Dedifferentiated amniotic fluid mesenchymal stem cell (primary cell): ENCODE measurements around the gene TMEM109.
"Not testable (repeated sequence)": the region's sequence is repeated elsewhere in the genome, so short reads cannot be mapped to it uniquely, and the experiment has no call there.

Experiments
- DNase-seq: peaks from one replicate; pipeline ENCODE4 v3.0.0-alpha.2; 2016; ENCODE audit errors: extremely low spot score

TMEM109 gene

GRCh38 chr11:60878245-60879101 is 35.5 kb upstream of the TMEM109 start:
- no peak for DNase-seq

DNA sequence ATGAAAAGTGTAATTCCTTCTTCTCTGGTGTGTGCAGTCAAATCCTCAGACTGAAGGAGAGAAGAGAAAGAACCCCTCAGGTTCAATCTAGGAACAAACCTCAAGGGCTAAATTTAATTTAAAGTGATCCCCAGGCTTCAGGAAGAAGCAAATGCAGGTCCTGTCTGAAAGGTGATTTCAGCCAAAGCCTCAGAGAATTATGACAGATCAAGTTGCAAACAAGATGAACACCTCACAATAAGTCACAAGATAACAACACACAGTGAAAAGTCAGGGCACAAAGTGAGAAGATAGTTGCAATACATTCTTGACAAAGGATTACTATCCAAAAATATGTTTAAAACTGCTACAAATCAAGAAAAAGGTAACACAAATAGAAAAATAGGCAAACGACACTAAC is 34.9 kb upstream of the TMEM109 start:
- DNase-seq, result no peak

- DNase-seq, result no peak
These were observed 33.9 kb upstream of the TMEM109 start for GRCh38 chr11:60879971-60880588.

- DNase-seq, result no peak
These were observed 33.2 kb upstream of the TMEM109 start for GRCh38 chr11:60880643-60881282.

DNA sequence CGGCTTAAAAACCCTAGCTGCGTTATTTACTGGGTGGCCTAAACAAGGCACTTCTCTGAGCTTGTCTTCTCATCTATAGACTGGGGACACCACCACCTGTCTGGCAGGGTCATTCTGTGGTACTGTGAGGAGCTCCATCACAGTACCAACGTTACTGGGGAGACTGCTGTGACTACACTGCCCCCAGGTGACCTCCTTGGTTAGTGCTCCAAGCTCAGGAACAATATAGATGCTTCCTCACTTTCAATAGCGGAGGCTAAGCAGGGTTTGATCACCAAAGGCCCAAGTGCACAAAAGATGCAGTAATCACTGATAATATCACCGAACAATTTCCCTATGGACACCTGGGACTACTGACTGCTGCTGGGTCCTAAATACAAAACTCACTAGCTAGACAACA is 26.4 kb upstream of the TMEM109 start:
- DNase-seq, result no peak

DNA sequence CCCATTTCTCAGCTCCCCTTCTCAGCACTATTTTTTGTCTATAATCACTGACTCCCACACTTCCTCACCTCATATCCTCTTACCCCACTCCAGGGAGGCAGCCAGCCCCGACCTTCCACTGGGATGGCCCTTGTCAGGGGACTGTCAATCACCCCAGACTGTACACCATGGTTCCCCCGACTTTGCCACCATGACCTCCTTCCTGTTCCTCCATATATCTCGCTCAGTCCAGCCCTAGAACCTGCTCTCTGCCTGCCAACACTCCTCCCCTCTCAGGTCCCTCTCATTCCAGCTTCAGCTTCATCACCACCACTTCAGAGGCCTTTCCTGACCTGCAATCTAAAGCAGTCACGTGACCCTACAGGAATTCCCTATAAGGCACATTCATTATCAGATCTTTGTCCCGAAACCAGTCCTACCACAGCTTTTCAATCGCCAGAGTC is 24.1 kb upstream of the TMEM109 start:
- no peak for DNase-seq

GRCh38 chr11:60890696-60891095 is 23.3 kb upstream of the TMEM109 start:
- no peak for DNase-seq

- DNase-seq, result no peak
These were observed 22.7 kb upstream of the TMEM109 start for GRCh38 chr11:60891103-60891741.

DNA sequence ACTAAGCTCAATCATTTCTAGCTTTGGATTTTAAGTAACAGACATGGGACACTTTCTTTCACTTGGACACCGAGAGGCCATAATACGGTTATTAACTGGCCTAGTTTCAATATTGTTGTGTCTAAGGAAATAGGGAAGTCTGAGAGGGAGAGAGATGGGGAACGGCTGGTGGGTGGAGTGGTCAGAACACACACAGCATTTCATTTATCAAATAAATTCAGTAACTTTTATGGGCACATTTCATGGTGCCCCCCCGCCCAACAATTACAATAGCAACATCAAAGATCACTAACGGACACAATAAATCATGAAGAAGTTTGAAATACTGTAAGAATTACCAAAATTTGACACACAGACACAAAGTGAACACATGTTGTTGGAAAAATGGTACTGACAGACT is 18.3 kb upstream of the TMEM109 start:
- no peak for DNase-seq

- no peak for DNase-seq
These were observed 16.5 kb upstream of the TMEM109 start for GRCh38 chr11:60897496-60897895.

DNA sequence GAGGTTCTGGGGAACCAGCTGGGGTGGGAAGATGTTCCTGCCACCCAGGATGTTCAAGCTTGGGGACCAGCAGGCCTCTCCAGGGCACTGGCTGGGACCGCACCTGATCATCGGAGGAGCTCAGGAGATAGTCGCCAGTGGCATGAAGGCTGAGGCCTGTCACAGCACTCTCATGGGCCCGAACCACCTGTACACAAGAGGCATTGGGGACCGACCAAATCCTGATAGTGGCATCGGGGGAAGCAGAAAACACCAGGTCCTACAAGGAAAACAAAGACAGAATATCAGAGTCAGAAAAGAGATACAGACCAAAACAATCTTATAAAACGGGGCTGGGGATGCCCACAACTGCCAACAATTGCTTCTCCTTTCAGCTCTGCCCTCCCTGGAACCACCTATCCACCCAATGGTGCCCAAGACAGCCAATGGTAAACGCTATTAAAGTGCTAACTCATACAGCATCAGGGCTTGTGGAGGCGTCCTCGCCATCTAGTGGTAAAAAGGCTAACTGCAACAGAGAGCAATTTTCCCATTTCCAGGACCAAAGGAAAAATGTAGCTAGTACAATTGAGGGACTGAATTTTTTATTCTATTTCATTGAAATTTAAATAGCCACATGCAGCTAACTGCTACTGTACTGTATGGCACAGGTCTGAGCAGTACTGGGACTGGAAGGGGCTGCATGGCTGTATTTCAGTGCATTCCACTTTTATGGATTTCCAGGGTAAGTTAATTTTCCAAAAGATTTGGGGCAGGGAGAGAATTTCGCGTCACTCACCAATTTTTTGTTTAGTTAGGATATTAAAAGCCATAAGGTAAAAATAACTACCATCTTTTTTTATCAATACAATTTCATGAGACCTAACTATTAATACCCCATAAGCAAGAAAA is 14.7 kb upstream of the TMEM109 start:
- DNase-seq, result peak; percentile 81

DNA sequence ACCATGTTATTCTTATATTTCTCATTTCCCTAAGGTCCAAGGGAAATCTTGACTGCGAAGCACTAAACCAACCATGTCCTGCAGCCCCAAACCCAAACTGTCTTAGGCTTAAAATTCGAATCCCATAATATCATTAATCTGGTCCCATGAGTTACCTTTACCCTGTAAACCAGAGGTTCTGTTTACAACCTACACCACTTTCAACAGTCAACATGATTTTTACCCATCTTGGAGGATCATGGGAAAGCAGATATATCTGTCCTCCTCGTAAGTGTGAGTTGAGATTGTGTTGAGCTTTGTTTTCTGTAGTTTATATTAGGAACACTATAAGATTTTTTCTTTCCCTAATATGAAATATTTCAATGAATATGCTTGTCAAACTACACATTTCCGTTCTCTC is 14.0 kb upstream of the TMEM109 start:
- DNase-seq, result no peak

- DNase-seq, result no peak
These were observed 13.1 kb upstream of the TMEM109 start for GRCh38 chr11:60900673-60901404.

- DNase-seq, result no peak
These were observed 11.3 kb upstream of the TMEM109 start for GRCh38 chr11:60902625-60903024.

DNA sequence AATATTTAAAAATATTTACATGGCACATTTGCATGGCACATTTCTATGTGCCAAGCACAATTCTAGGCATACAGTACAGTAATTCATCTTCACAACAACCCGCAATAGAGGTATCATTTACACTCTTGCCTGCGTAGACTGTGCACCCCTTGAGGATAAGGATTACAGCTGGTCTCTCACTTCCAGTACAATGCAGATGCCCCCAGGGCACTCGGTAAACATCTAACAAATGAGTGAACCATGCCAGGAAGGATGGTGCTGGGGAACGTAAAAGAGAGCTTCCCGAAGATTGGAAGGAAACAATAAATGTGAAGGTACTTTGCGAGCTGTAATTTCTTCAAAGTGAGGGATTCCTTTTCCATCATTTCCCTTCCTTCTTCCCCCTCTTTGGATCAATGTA is 8.9 kb upstream of the TMEM109 start:
- DNase-seq, result no peak

GRCh38 chr11:60905551-60906113 is 8.3 kb upstream of the TMEM109 start:
- DNase-seq, result no peak

DNA sequence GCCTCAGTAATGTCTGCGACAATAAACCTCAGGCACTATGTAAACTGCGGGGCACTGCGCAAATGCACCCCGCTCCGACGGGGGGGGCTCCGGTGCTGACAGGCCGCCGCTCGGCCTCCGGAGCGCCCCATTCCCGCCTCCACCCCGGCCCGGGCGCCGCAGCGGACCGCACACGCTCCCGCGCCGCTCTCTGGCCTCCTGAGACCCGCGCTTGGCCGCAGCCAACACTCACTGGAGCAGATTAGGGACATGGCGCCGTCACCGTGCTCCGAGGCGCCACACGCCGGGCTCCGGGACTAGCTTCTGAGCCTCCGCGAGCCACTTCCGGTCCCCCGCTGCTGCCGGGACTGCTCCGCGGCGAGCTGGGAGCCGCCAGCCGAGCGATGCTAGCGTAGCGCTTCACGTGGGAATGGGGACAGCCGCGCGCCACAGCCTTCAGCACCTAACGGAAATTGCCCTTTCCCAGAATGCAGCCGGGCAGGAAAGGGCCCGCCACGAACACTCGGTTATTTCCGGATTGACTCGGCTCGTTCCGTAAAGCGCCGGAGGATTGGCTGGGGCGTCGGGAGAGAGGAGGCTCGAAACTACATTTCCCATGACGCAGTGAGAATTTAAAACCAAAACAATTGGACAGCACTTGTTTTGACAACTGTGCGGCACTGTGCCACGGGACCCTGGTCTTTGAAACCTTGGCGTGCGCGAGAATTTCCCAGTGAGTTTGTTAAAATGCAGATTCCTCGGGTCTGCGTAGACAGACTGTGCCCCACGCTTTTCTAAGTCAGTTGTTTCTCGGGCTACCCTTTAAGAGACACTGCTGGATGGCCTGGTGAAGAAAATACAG is 7.6 kb upstream of the TMEM109 start, which contains the start of gene PRPF19:
PRPF19 (minus strand) TSS at position 454 of the 841 bp plus-strand sequence; CDS start at position 251, 203 bp downstream.
- peak; percentile 98 for DNase-seq

DNA sequence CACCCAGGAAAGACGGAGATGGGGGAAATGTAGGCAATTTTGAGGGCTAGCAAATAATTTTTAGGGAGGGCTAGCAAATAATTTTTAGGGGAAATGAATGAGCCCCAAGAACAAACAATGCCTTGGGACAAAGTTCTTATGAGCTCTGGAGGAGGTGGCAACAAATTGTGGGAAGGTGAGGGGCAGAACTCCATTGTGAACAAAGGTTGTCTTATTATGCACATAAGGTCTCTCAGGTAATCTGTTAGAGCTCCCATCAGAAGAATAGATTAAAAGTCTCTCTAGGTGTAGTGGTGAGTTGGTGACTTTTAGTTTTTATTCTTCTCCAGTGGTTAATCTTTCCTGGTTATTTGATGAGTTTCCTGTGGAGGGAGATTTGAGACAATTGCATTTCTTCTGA is 5.2 kb upstream of the TMEM109 start:
- DNase-seq, result no peak

GRCh38 chr11:60909680-60910280 is 4.2 kb upstream of the TMEM109 start:
- DNase-seq, result not testable (repeated sequence)
